Measurements from ENCODE around the gene GTF3C4.

Gene GTF3C4

GRCh38 chr9:132730054-132731033 lies 60.1 kb downstream of the GTF3C4 start:
- DNase-seq (ENCODE audit: low read depth in 1 of 2, low spot score in 1 of 2) = no peak

- no peak for DNase-seq (ENCODE audit: low read depth in 1 of 2, low spot score in 1 of 2)
These were observed 61.0 kb downstream of the GTF3C4 start for GRCh38 chr9:132731230-132731629.

GRCh38 chr9:132732326-132733259 lies 62.3 kb downstream of the GTF3C4 start:
- DNase-seq (ENCODE audit: low read depth in 1 of 2, low spot score in 1 of 2) = no peak

GRCh38 chr9:132733260-132733815 lies 63.1 kb downstream of the GTF3C4 start:
- no peak for DNase-seq (ENCODE audit: low read depth in 1 of 2, low spot score in 1 of 2)

GRCh38 chr9:132739710-132740310 lies 69.5 kb downstream of the GTF3C4 start:
- DNase-seq (ENCODE audit: low read depth in 1 of 2, low spot score in 1 of 2) = no peak

- DNase-seq (ENCODE audit: low read depth in 1 of 2, low spot score in 1 of 2) = no peak
These were observed 70.5 kb downstream of the GTF3C4 start for GRCh38 chr9:132740526-132741309.

GRCh38 chr9:132742821-132743311 lies 72.6 kb downstream of the GTF3C4 start:
- DNase-seq (ENCODE audit: low read depth in 1 of 2, low spot score in 1 of 2) = no peak

GRCh38 chr9:132743931-132744479 lies 73.7 kb downstream of the GTF3C4 start:
- DNase-seq (ENCODE audit: low read depth in 1 of 2, low spot score in 1 of 2) = no peak

Measured in activated T-helper 1 cell treated with anti-CD3 and anti-CD28 coated beads, Interleukin-2, amount 50 U/mL, for 16 hours (primary cell).